Measurements from ENCODE around the gene SLC7A10. TPM values are rescaled to one million over a fixed set of nuclear protein-coding genes. Genes with fewer than 3 reads are reported as not detected.

The SLC7A10 gene
- total RNA-seq, 1 experiment from 2014 or later, result 2.9 TPM

GRCh38 chr19:33235269-33235995 lies 9.8 kb upstream of the SLC7A10 start:
- peak; percentile 88 for DNase-seq
- H3K27me3 ChIP-seq (ENCODE audit: insufficient read depth, low read length), result no peaks in the 10 kb centered on the region
- Mint-ChIP-seq H3K27me3 (ENCODE audit: low read depth) (peaks cover 15% of the 10 kb centered on the region), H3K36me3 (ENCODE audit: insufficient read depth in 1 of 3, low read depth in 3 of 3) (no peaks in the 10 kb centered on the region), H3K9me3 (peaks cover 0 to 2% of the 10 kb centered on the region in 2 experiments; a peak in 1 of 5 replicates), H3K27ac (no peak overlapping the region; a peak in 1 of 7 replicates), H3K4me3 (peak overlapping the region in 1 of 2 experiments; percentile 10; a peak in 1 of 5 replicates), H3K4me1 (peaks cover 3 to 4% of the 10 kb centered on the region in 2 experiments; a peak in 1 of 4 replicates)
- no peak overlapping the region for H4K5ac ChIP-seq (ENCODE audit: insufficient read length, low read depth, low read length)
- H3K79me2 ChIP-seq (ENCODE audit: insufficient read depth, low read length), result no peaks in the 10 kb centered on the region
- no peaks in the 10 kb centered on the region for H3K4me1 ChIP-seq (ENCODE audit: insufficient read depth, low read length)
- H3K4me2 ChIP-seq (ENCODE audit: insufficient read depth, insufficient read length, low read length), result no peak overlapping the region
- no peak overlapping the region for H2BK12ac ChIP-seq (ENCODE audit: insufficient read length, low read depth, low read length)
- no peak overlapping the region for H2AFZ ChIP-seq (ENCODE audit: low read length)
- H3K23me2 ChIP-seq (ENCODE audit: insufficient read length, low read depth, low read length, poor library complexity, severe bottlenecking), result no peaks in the 10 kb centered on the region
- peak; percentile 92 for TF ChIP-seq CTCF (conservative IDR thresholded peaks at IDR 0.05)
- H4K8ac ChIP-seq (replicated peaks; ENCODE audit: insufficient read length, low read depth, low read length), result no peak overlapping the region
- no peak overlapping the region for H2AK5ac ChIP-seq (ENCODE audit: insufficient read length, low read length)
- no peak overlapping the region for H3K56ac ChIP-seq (ENCODE audit: insufficient read length, low read depth, low read length)
- H3K18ac ChIP-seq (ENCODE audit: insufficient read length, low read depth, low read length), result no peak overlapping the region
- H2BK15ac ChIP-seq (ENCODE audit: low read depth, low read length), result no peak overlapping the region
- H2BK5ac ChIP-seq (ENCODE audit: insufficient read length, low read length), result no peak overlapping the region
- H3K27ac ChIP-seq (ENCODE audit: insufficient read length, low read depth, low read length), result no peak overlapping the region
- H4K20me1 ChIP-seq (ENCODE audit: control insufficient read depth, insufficient read depth, insufficient read length), result no peaks in the 10 kb centered on the region
- no peak overlapping the region for H3K4ac ChIP-seq (ENCODE audit: low read depth, low read length)
- no peak overlapping the region for H3K23ac ChIP-seq (ENCODE audit: insufficient read length, low read depth, low read length)
- H3K9ac ChIP-seq (ENCODE audit: extremely low read depth, insufficient read length, low read length), result no peak overlapping the region
- no peaks in the 10 kb centered on the region for H3K9me3 ChIP-seq (ENCODE audit: control insufficient read depth, low read depth, low read length)
- H2BK20ac ChIP-seq (ENCODE audit: low read depth, low read length, poor library complexity, severe bottlenecking), result no peak overlapping the region
- no peak overlapping the region for H3T11ph ChIP-seq (ENCODE audit: low read length)
- no peak overlapping the region for H4K91ac ChIP-seq (ENCODE audit: insufficient read length, low read depth, low read length)
- H3K14ac ChIP-seq (ENCODE audit: insufficient read depth, low read length), result no peak overlapping the region
- H3K79me1 ChIP-seq (ENCODE audit: insufficient read depth, low read depth, low read length, poor library complexity, severe bottlenecking), result no peaks in the 10 kb centered on the region
- no CpG with 5 or more reads among the region's 30 CpGs for WGBS (ENCODE audit: extremely low coverage, insufficient read length, low lambda C conversion rate)
- H2BK120ac ChIP-seq (ENCODE audit: low read depth, low read length, poor library complexity, severe bottlenecking), result no peak overlapping the region
